HepG2 (cell line): ENCODE measurements around the gene KRTAP5-8. TPM values are rescaled to one million over a fixed set of nuclear protein-coding genes. Genes with fewer than 3 reads are reported as not detected.

ENCODE experiments used
- ARID3A ChIP-seq: IDR thresholded peaks from 2 replicates; pipeline ENCODE4 v1.6.1; 2012; ENCODE audit warnings: low read depth, low read length, improper control_type of control experiment
- CREB1 ChIP-seq, 2 experiments: fragments of 450-650 bp in 1 of 2; IDR thresholded peaks; 2 replicates each; pipeline ENCODE4 v1.6.1; 2016 to 2017; ENCODE audit warnings: control low read depth in 1 of 2, mild to moderate bottlenecking in 1 of 2, missing compliant biosample characterization in 1 of 2, missing genetic modification characterization in 1 of 2
- FOXA3 ChIP-seq: IDR thresholded peaks from 2 replicates; pipeline ENCODE4 v1.6.1; 2016; ENCODE audit warnings: missing genetic modification reagents, missing compliant biosample characterization
- GATA4 ChIP-seq: sonication (generic); IDR thresholded peaks from 2 replicates; pipeline ENCODE4 v1.6.1; 2016; ENCODE audit warnings: antibody characterized with exemption, low read depth, borderline replicate concordance
- ISX ChIP-seq: sonication (generic); formaldehyde crosslinking; conservative IDR thresholded peaks from 2 replicates; pipeline ENCODE4 v1.5.0; 2020; ENCODE audit warnings: missing genetic modification reagents
- NFYC ChIP-seq: IDR thresholded peaks from 2 replicates; pipeline ENCODE4 v1.6.1; 2016; ENCODE audit warnings: missing genetic modification reagents, missing compliant biosample characterization
- NONO ChIP-seq, 2 experiments: fragments of 450-650 bp in 1 of 2; sonication (generic) in 1 of 2; formaldehyde crosslinking in 1 of 2; IDR thresholded peaks in 1 of 2; conservative IDR thresholded peaks in 1 of 2; 2 replicates each; pipeline versions ENCODE4 v1.6.1 to v1.8.0; 2017 to 2022; ENCODE audit warnings: mild to moderate bottlenecking in 1 of 2, missing genetic modification reagents in 1 of 2, moderate library complexity in 1 of 2
- TMF1 ChIP-seq: sonication (generic); formaldehyde crosslinking; IDR thresholded peaks from 2 replicates; pipeline ENCODE4 v1.8.1; 2022; ENCODE audit warnings: low read depth, missing genetic modification reagents
- YEATS4 ChIP-seq: sonication (generic); formaldehyde crosslinking; IDR thresholded peaks from 2 replicates; pipeline ENCODE4 v1.4.0; 2020; ENCODE audit warnings: missing genetic modification reagents, borderline replicate concordance
- ZBTB40 ChIP-seq, 2 experiments: fragments of 450-650 bp in 1 of 2; sonication (generic) in 1 of 2; formaldehyde crosslinking in 1 of 2; IDR thresholded peaks; 2 replicates each; pipeline versions ENCODE4 v1.6.1 to v1.8.0; 2016 to 2022; ENCODE audit warnings: antibody characterized with exemption in 1 of 2, mild to moderate bottlenecking in 1 of 2, missing genetic modification reagents in 1 of 2
- ZFP37 ChIP-seq: sonication (generic); formaldehyde crosslinking; IDR thresholded peaks from 2 replicates; pipeline ENCODE4 v1.4.0; 2020; ENCODE audit warnings: missing genetic modification reagents, borderline replicate concordance
- ZFX ChIP-seq: sonication (generic); formaldehyde crosslinking; IDR thresholded peaks from 2 replicates; pipeline ENCODE4 v1.4.0; 2020; ENCODE audit warnings: mild to moderate bottlenecking, low read depth, missing genetic modification reagents, moderate library complexity
- ZNF263 ChIP-seq: sonication (generic); formaldehyde crosslinking; IDR thresholded peaks from 2 replicates; pipeline ENCODE4 v1.4.0; 2020; ENCODE audit warnings: missing genetic modification reagents
- ZNF296 ChIP-seq: sonication (generic); formaldehyde crosslinking; conservative IDR thresholded peaks from 2 replicates; pipeline ENCODE4 v1.5.0; 2020; ENCODE audit warnings: mild to moderate bottlenecking, missing genetic modification reagents
- ZNF329 ChIP-seq: sonication (generic); formaldehyde crosslinking; IDR thresholded peaks from 2 replicates; pipeline ENCODE4 v1.9.0; 2021; ENCODE audit warnings: low read depth, mild to moderate bottlenecking, missing genetic modification reagents
- ZNF644 ChIP-seq: IDR thresholded peaks from 2 replicates; pipeline ENCODE4 v1.6.1; 2016; ENCODE audit warnings: low read depth
- ZNF672 ChIP-seq: sonication (generic); formaldehyde crosslinking; IDR thresholded peaks from 2 replicates; pipeline ENCODE4 v1.8.1; 2022; ENCODE audit warnings: missing genetic modification reagents
- polyA plus RNA-seq, 8 experiments: library from polyadenylated mRNA; depleted of rRNA in 3 of 8; stranded (reverse) in 7 of 8; unstranded in 1 of 8; fragments of >200 nt; fragmentation: Illumina TruSeq in 4 of 8; extraction: Trizol in 4 of 8; gene quantifications; 2 replicates each; pipeline versions ENCODE4 v1.2.1 to v1.2.3, GENCODE V29; 2011 to 2016; ENCODE audit warnings: low read depth in 4 of 8, missing spikeins in 1 of 8, mixed read lengths in 1 of 8; ENCODE audit not compliant: insufficient read depth in 1 of 8
- total RNA-seq, 5 experiments: library from RNA; depleted of rRNA; stranded (reverse); fragments of >200 nt; fragmentation: Illumina TruSeq; extraction: Trizol; gene quantifications; 2 replicates each; pipeline ENCODE4 v1.2.3, GENCODE V29; 2016; ENCODE audit warnings: low read depth in 1 of 5
- TF ChIP-seq, protein P1 (sequence below): fragments of 450-650 bp; IDR thresholded peaks from 2 replicates; pipeline ENCODE4 v1.6.1; 2016

Gene KRTAP5-8
- total and polyA plus RNA-seq, 2 of the 13 experiments (the other 11 are each of a cell fraction or from before 2014, with no cell fraction given): 0.20 TPM; not detected in 1

DNA sequence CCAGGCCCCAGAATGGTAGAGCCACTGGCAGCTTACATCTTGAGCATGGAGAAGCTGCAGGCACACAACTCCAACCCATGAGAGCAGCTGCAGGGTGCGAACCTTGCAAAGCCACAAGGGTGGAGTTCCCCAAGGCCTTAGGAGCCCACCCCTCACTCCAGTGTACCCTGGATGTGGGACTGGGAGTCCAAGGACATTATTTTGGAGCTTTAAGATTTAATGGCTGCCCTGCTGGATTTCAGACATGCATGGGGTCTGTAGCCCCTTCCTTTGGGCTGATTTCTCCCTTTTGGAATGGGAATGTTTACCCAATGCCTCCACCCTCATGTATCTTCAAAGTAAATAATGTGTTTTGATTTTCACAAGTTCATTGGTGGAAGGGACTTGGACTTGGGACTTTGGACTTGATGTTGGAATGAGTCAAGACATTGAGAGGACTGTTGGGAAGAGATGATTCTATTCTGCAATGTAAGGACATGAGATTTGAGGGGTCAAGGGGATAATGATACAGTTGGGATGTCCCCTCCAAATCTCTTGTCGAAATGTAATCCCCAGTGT is 11.8 kb upstream of the KRTAP5-8 start (continued):
- no peak for TF ChIP-seq YEATS4 (CRISPR knock-in tag)
- TF ChIP-seq ISX (CRISPR knock-in tag): no peak
- TF ChIP-seq FOXA3 (CRISPR knock-in tag): peak; percentile 73; the same call in 1 of the 2 replicates
- TF ChIP-seq GATA4: no peak
- TF ChIP-seq ZNF329 (CRISPR knock-in tag): no peak
- no peak for TF ChIP-seq ZFX
- 0 out of 2 replicates have a peak, but pooled peaks have one; percentile 7 for TF ChIP-seq NFYC
- no peak for TF ChIP-seq ZNF672 (CRISPR knock-in tag)
- no peak for TF ChIP-seq NONO (IDR thresholded peaks at IDR 0.05)
- no peak for TF ChIP-seq NONO (CRISPR knock-in tag; conservative IDR thresholded peaks at IDR 0.05)
- TF ChIP-seq ZFP37 (CRISPR knock-in tag): no peak
- TF ChIP-seq ZNF644 (CRISPR knock-in tag): peak; percentile 80; the same call in 1 of the 2 replicates
- TF ChIP-seq ZNF263: no peak
- TF ChIP-seq ZNF296: no peak
- TF ChIP-seq, protein P1, sequence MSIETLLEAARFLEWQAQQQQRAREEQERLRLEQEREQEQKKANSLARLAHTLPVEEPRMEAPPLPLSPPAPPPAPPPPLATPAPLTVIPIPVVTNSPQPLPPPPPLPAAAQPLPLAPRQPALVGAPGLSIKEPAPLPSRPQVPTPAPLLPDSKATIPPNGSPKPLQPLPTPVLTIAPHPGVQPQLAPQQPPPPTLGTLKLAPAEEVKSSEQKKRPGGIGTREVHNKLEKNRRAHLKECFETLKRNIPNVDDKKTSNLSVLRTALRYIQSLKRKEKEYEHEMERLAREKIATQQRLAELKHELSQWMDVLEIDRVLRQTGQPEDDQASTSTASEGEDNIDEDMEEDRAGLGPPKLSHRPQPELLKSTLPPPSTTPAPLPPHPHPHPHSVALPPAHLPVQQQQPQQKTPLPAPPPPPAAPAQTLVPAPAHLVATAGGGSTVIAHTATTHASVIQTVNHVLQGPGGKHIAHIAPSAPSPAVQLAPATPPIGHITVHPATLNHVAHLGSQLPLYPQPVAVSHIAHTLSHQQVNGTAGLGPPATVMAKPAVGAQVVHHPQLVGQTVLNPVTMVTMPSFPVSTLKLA: no peak
- TF ChIP-seq CREB1 (IDR thresholded peaks at IDR 0.05): no peak
- TF ChIP-seq CREB1 (CRISPR knock-in tag; IDR thresholded peaks at IDR 0.05): peak; percentile 45; the same call in 1 of the 2 replicates
- no peak for TF ChIP-seq TMF1 (CRISPR knock-in tag)
- 0 out of 2 replicates have a peak, but pooled peaks have one; percentile 21 for TF ChIP-seq ARID3A
- TF ChIP-seq ZBTB40 (IDR thresholded peaks at IDR 0.05): no peak
- TF ChIP-seq ZBTB40 (CRISPR knock-in tag; IDR thresholded peaks at IDR 0.05): no peak
